ENCODE data around the gene BDKRB2.

GRCh38 chr14:96184737-96185136 is 19.9 kb upstream of the BDKRB2 start:
- TF ChIP-seq ZNF274 (IDR thresholded peaks at IDR 0.05; ENCODE audit: low read depth, low read length) (no peak), EGR1 (IDR thresholded peaks at IDR 0.05; ENCODE audit: low read depth) (no peak), EZH2 (IDR thresholded peaks at IDR 0.05) (no peak), CTCF (IDR thresholded peaks at IDR 0.05 in 2 of 3, conservative IDR thresholded peaks at IDR 0.05 in 1 of 3; ENCODE audit: borderline replicate concordance in 1 of 3, insufficient read depth in 1 of 3, low read depth in 2 of 3, low read length in 2 of 3) (no peak), ATF3 (IDR thresholded peaks at IDR 0.05) (no peak), POLR2AphosphoS5 (IDR thresholded peaks at IDR 0.05; ENCODE audit: low read depth, low read length) (no peak), POLR2A (IDR thresholded peaks at IDR 0.05; ENCODE audit: borderline replicate concordance, extremely low read depth, insufficient read depth, insufficient read length) (no peak), SRF (IDR thresholded peaks at IDR 0.05; ENCODE audit: low read depth) (no peak), RAD21 (IDR thresholded peaks at IDR 0.05; ENCODE audit: low read depth) (no peak), YY1 (IDR thresholded peaks at IDR 0.05; ENCODE audit: extremely low read depth, insufficient replicate concordance, low read depth, low read length) (no peak), REST (IDR thresholded peaks at IDR 0.05; ENCODE audit: low read depth) (no peak), JUND (IDR thresholded peaks at IDR 0.05) (no peak), SIN3A (IDR thresholded peaks at IDR 0.05; ENCODE audit: low read depth) (no peak)

All from HCT116 (cell line).